ENCODE results near the gene PIGH.

Gene PIGH

DNA sequence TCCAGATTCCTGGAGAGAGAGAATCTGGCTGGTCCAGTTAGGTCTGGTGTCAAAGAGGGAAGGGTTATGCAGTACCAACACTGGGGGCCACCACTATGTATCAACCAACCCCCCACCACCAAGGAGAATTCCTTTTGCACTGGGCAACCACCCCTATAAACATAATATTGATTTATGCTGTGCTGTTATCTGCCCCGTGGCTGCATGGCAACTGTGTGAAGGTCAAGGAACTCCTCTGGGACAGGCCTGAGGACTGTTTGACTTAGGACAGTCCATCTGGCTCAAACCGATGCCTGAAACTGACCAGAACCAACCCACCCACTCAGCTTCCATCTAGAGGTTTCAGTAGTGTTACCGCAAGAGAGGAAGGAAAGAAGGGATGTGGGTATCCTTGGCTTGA lies 46.5 kb downstream of the PIGH start:
- ATAC-seq, result no peak
- no peak for TF ChIP-seq ZFP30 (CRISPR knock-in tag; IDR thresholded peaks at IDR 0.05)
- TF ChIP-seq, protein P1, sequence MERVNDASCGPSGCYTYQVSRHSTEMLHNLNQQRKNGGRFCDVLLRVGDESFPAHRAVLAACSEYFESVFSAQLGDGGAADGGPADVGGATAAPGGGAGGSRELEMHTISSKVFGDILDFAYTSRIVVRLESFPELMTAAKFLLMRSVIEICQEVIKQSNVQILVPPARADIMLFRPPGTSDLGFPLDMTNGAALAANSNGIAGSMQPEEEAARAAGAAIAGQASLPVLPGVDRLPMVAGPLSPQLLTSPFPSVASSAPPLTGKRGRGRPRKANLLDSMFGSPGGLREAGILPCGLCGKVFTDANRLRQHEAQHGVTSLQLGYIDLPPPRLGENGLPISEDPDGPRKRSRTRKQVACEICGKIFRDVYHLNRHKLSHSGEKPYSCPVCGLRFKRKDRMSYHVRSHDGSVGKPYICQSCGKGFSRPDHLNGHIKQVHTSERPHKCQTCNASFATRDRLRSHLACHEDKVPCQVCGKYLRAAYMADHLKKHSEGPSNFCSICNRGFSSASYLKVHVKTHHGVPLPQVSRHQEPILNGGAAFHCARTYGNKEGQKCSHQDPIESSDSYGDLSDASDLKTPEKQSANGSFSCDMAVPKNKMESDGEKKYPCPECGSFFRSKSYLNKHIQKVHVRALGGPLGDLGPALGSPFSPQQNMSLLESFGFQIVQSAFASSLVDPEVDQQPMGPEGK (CRISPR knock-in tag; IDR thresholded peaks at IDR 0.05; ENCODE audit: borderline replicate concordance), result no peak
- TF ChIP-seq PPARA (CRISPR knock-in tag; IDR thresholded peaks at IDR 0.05; ENCODE audit: borderline replicate concordance), result no peak
- no peak for TF ChIP-seq CSDC2 (CRISPR knock-in tag; IDR thresholded peaks at IDR 0.05)
- TF ChIP-seq SNAI2 (CRISPR knock-in tag; IDR thresholded peaks at IDR 0.05), result no peak
- TF ChIP-seq CSRNP3 (CRISPR knock-in tag; IDR thresholded peaks at IDR 0.05), result no peak
- TF ChIP-seq TSHZ2 (CRISPR knock-in tag; IDR thresholded peaks at IDR 0.05), result no peak
- no peak for TF ChIP-seq CREB5 (CRISPR knock-in tag; IDR thresholded peaks at IDR 0.05; ENCODE audit: low read depth)
- TF ChIP-seq OSR1 (CRISPR knock-in tag; IDR thresholded peaks at IDR 0.05), result no peak
- no peak for TF ChIP-seq ISL1 (CRISPR knock-in tag; IDR thresholded peaks at IDR 0.05)
- TF ChIP-seq BACH2 (CRISPR knock-in tag; IDR thresholded peaks at IDR 0.05; ENCODE audit: borderline replicate concordance), result no peak
- no peak for TF ChIP-seq POU6F1 (CRISPR knock-in tag; IDR thresholded peaks at IDR 0.05; ENCODE audit: borderline replicate concordance, low read depth)
- TF ChIP-seq ZNF565 (CRISPR knock-in tag; conservative IDR thresholded peaks at IDR 0.05; ENCODE audit: low read depth), result no peak
- TF ChIP-seq RARB (CRISPR knock-in tag; IDR thresholded peaks at IDR 0.05), result no peak
- TF ChIP-seq TOX (CRISPR knock-in tag; IDR thresholded peaks at IDR 0.05; ENCODE audit: borderline replicate concordance), result no peak
- TF ChIP-seq ZNF70 (CRISPR knock-in tag; IDR thresholded peaks at IDR 0.05), result no peak
- no peak for TF ChIP-seq GLIS3 (CRISPR knock-in tag; IDR thresholded peaks at IDR 0.05)
- TF ChIP-seq ZFP3 (CRISPR knock-in tag; IDR thresholded peaks at IDR 0.05), result no peak
- TF ChIP-seq ZNF8 (CRISPR knock-in tag; IDR thresholded peaks at IDR 0.05), result no peak

DNA sequence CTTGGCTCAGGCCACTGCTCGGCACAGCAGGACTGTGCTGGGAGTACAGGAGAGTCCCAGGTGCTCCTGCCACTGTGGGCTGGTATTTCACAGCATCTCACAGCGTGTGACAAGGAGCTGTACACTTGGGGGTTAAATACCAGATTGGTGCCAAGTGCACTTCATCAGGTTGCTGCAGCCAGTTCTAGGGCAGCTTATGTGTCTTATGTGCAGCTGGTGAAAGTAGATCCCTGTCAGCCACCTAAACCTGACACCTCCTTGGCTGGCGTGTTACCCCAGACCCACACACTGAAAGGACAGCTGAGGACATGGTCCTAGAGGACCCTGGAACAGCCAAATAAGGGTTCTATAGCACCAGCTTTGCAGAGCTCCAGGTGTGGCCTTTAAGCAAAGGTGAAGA lies 48.1 kb downstream of the PIGH start:
- TF ChIP-seq PPARA (CRISPR knock-in tag; IDR thresholded peaks at IDR 0.05; ENCODE audit: borderline replicate concordance) (no peak), OSR1 (CRISPR knock-in tag; IDR thresholded peaks at IDR 0.05) (no peak), ZNF8 (CRISPR knock-in tag; IDR thresholded peaks at IDR 0.05) (no peak), POU6F1 (CRISPR knock-in tag; IDR thresholded peaks at IDR 0.05; ENCODE audit: borderline replicate concordance, low read depth) (no peak), BACH2 (CRISPR knock-in tag; IDR thresholded peaks at IDR 0.05; ENCODE audit: borderline replicate concordance) (no peak)
- TF ChIP-seq, protein P1 (CRISPR knock-in tag; IDR thresholded peaks at IDR 0.05; ENCODE audit: borderline replicate concordance), result no peak
- ATAC-seq, result no peak

Measured in SK-N-SH treated with all-trans-retinoic acid at 6 μM for 48 hours (cell line).